ENCODE results near the gene FANCC. TPM values are rescaled to one million over a fixed set of nuclear protein-coding genes. Genes with fewer than 3 reads are reported as not detected.

Gene FANCC
- total RNA-seq, 1 donor from 2014 or later: 22.9 TPM

- peaks cover 13% of the 10 kb centered on the region for H3K27me3 Mint-ChIP-seq (ENCODE audit: unreplicated experiment)
- no peaks in the 10 kb centered on the region for H3K4me1 Mint-ChIP-seq (ENCODE audit: low read depth, unreplicated experiment)
- H3K27ac Mint-ChIP-seq (ENCODE audit: unreplicated experiment): no peak overlapping the region
- peak; percentile 50 for DNase-seq
- H3K9me3 Mint-ChIP-seq (ENCODE audit: unreplicated experiment): peaks cover 2% of the 10 kb centered on the region
- no peak for TF ChIP-seq CTCF (IDR thresholded peaks at IDR 0.05; ENCODE audit: partially characterized antibody, unreplicated experiment)
- H3K4me3 Mint-ChIP-seq (ENCODE audit: unreplicated experiment): peak overlapping the region; percentile 87
- H3K36me3 Mint-ChIP-seq (ENCODE audit: unreplicated experiment): peaks cover 9% of the 10 kb centered on the region
These were observed 31.9 kb upstream of the FANCC start for GRCh38 chr9:95349091-95350038.

GRCh38 chr9:95346021-95346420 lies 28.5 kb upstream of the FANCC start:
- Mint-ChIP-seq H3K36me3 (ENCODE audit: unreplicated experiment) (peaks cover 4% of the 10 kb centered on the region), H3K4me1 (ENCODE audit: low read depth, unreplicated experiment) (no peaks in the 10 kb centered on the region), H3K27ac (ENCODE audit: unreplicated experiment) (no peak overlapping the region), H3K4me3 (ENCODE audit: unreplicated experiment) (no peak overlapping the region), H3K27me3 (ENCODE audit: unreplicated experiment) (peaks cover 13% of the 10 kb centered on the region), H3K9me3 (ENCODE audit: unreplicated experiment) (peaks cover 2% of the 10 kb centered on the region)
- no peak for DNase-seq
- no peak for TF ChIP-seq CTCF (IDR thresholded peaks at IDR 0.05; ENCODE audit: partially characterized antibody, unreplicated experiment)

- TF ChIP-seq CTCF (IDR thresholded peaks at IDR 0.05; ENCODE audit: partially characterized antibody, unreplicated experiment): no peak
- peaks cover 2% of the 10 kb centered on the region for H3K9me3 Mint-ChIP-seq (ENCODE audit: unreplicated experiment)
- H3K27ac Mint-ChIP-seq (ENCODE audit: unreplicated experiment): no peak overlapping the region
- H3K27me3 Mint-ChIP-seq (ENCODE audit: unreplicated experiment): peaks cover 12% of the 10 kb centered on the region
- no peak for DNase-seq
- no peaks in the 10 kb centered on the region for H3K4me1 Mint-ChIP-seq (ENCODE audit: low read depth, unreplicated experiment)
- H3K36me3 Mint-ChIP-seq (ENCODE audit: unreplicated experiment): peaks cover 3% of the 10 kb centered on the region
- no peak overlapping the region for H3K4me3 Mint-ChIP-seq (ENCODE audit: unreplicated experiment)
These were observed 27.3 kb upstream of the FANCC start for GRCh38 chr9:95344735-95345325.

GRCh38 chr9:95343725-95344287 lies 26.3 kb upstream of the FANCC start:
- Mint-ChIP-seq H3K27ac (ENCODE audit: unreplicated experiment) (no peak overlapping the region), H3K4me1 (ENCODE audit: low read depth, unreplicated experiment) (no peaks in the 10 kb centered on the region), H3K27me3 (ENCODE audit: unreplicated experiment) (peaks cover 10% of the 10 kb centered on the region), H3K9me3 (ENCODE audit: unreplicated experiment) (peaks cover 2% of the 10 kb centered on the region), H3K36me3 (ENCODE audit: unreplicated experiment) (peaks cover 3% of the 10 kb centered on the region), H3K4me3 (ENCODE audit: unreplicated experiment) (no peak overlapping the region)
- no peak for TF ChIP-seq CTCF (IDR thresholded peaks at IDR 0.05; ENCODE audit: partially characterized antibody, unreplicated experiment)
- no peak for DNase-seq
